Fibroblast of lung (primary cell): ENCODE data around the gene ZDHHC5.

ENCODE experiments used
- EZH2 ChIP-seq: IDR thresholded peaks from 2 replicates; pipeline ENCODE4 v1.5.1; 2012; ENCODE audit warnings: low read length, control low read depth, mild to moderate bottlenecking; ENCODE audit errors: missing control alignments
- TF ChIP-seq, protein P1 (sequence below), 2 donors: IDR thresholded peaks in 1 of 2; conservative IDR thresholded peaks in 1 of 2; 1 replicate in 1 of 2; 2 replicates in 1 of 2; pipeline ENCODE4 v1.5.1; 2011 to 2012; ENCODE audit warnings: low read length in 2 of 2, control low read depth in 1 of 2, inconsistent platforms in 1 of 2, low read depth in 1 of 2, mild to moderate bottlenecking in 1 of 2

DNA sequence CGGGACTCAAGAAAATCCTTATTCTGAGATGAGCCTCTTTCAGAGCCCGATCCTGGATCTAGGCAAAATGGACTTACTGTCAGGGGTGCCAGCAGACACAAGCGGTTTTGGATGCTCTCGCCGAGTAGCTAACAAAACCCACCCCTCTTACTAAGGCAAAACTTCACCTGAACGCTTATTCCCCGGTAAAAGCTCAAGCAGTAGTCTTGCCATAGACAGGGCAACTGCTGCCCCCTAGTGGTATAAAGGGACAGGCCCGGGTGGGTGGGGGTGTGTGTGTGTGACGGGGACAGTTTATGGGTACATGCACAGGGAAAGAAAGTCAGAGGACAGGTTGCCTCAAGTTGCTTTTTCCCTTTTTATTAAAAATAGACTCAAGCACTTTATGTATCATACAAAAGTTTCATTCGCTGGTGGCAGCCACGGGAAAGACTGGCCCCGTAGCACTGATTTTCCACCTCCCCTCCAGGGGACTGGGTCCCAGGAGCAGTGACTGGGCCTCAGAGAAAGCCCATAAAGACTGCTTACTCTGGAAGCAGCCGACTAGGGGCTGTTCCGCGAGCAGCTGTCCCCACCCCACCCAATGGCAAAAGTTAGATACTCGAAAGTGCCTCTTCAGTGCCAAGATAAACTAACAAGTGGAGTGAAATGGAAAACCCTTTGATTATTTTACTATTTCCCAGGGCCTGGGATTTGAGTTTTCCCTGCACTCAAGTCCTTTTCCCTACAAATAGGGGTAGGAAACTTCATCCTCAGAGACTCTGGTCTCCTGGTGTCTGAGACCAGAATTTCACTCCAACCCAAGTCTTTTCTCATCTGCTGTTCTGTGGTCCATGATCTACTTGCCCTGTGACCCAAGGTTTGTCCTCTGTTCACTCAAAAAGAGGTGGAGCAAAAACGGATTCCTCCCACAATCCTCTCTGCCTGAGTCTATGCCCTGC is 22.9 kb upstream of the ZDHHC5 start:
- TF ChIP-seq, protein P1, sequence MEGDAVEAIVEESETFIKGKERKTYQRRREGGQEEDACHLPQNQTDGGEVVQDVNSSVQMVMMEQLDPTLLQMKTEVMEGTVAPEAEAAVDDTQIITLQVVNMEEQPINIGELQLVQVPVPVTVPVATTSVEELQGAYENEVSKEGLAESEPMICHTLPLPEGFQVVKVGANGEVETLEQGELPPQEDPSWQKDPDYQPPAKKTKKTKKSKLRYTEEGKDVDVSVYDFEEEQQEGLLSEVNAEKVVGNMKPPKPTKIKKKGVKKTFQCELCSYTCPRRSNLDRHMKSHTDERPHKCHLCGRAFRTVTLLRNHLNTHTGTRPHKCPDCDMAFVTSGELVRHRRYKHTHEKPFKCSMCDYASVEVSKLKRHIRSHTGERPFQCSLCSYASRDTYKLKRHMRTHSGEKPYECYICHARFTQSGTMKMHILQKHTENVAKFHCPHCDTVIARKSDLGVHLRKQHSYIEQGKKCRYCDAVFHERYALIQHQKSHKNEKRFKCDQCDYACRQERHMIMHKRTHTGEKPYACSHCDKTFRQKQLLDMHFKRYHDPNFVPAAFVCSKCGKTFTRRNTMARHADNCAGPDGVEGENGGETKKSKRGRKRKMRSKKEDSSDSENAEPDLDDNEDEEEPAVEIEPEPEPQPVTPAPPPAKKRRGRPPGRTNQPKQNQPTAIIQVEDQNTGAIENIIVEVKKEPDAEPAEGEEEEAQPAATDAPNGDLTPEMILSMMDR (conservative IDR thresholded peaks at IDR 0.05 in 1 of 2, IDR thresholded peaks at IDR 0.05 in 1 of 2; ENCODE audit: low read depth in 1 of 2, low read length in 2 of 2): peak; percentile 72 to 83
- TF ChIP-seq EZH2: no peak
